GM19328 (cell line): ENCODE data around the gene SLC35E2B.
"Not testable (repeated sequence)": the region's sequence is repeated elsewhere in the genome, so short reads cannot be mapped to it uniquely, and the experiment has no call there.

ENCODE experiments used
- ATAC-seq: cut with Tn5 transposase; IDR thresholded peaks from one replicate; pipeline ENCODE4 v1.9.1; 2021; ENCODE audit warnings: mild to moderate bottlenecking, moderate library complexity; ENCODE audit not compliant: unreplicated experiment

The SLC35E2B gene

DNA sequence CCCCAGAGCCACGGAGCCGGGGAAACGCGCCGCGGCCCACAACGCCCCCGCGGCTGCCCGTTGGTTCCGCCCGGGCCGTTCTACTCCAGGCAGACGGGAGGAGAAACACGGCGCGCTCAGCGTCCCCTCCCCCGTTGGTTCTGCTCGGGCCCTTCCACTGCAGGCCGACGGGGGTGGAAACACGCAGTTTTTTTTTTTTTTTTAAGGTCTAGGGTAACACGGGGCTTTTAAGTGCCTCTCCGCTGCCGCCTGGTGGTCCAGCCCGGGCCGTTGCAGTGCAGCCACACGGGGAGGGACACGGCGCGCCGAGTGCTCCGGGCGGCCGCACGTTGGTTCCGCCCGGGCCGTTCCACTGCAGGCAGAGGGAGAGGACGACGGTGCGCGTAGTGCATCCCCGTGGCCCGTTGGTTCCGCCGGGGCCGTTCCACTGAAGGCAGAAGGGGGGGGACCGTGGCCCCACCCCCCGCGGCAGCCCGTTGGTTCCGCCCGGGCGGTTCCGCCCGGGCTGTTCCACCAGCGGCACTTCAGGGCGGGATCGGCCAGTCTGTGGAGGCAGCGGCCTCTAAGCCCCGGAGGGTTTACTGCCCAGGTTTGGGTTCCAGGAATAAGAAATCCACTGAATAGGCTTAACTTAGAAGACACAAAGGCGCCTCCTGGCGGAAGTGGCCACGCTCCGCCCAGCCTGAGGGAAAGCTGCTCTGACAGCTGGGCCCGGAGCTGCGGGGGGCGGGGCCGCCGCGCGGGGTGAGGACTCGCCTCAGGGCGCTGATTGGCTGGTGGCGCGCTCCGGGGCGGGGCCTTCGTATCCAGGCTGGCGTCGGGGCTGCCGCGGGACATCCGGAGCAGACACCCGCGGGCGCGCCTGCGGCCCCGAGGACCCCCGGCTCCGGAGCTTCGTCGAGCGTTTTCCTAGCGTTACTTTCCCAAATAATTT lies at the start of gene SLC35E2B:
SLC35E2B (minus strand) TSS at position 82 of the 934 bp plus-strand sequence. CDS start 16,096 bp downstream, outside the sequence.
- peak; percentile 67 for ATAC-seq

- not testable (repeated sequence) for ATAC-seq
These were observed 48.4 kb upstream of the SLC35E2B start for GRCh38 chr1:1741013-1741412.

DNA sequence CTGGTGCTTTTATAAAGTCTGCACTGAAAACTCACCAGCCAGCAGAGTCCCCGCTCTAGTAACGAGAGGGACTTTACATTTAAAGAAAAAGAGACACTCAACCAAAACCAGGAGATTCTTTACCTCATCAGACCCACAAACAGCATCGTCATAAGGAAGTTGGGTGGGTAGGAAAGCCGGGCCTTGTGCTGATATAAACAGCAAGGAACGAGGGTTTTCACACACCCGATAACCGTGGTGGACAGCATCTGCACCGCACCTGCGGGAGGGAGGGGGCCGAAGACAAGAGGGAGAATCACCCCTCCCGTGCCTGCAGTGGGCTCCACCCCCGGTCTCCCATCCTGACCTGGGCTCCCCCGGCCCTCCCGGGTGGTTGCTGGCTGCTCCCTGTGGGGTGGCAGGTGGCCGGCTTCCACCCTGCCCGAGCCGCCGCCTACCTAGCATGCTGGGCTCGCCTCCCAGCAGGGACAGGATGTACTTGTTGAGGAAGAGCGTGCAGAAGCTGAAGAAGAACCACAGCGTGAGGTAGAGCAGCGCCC lies 46.3 kb upstream of the SLC35E2B start:
- not testable (repeated sequence) for ATAC-seq

- not testable (repeated sequence) for ATAC-seq
These were observed 45.3 kb upstream of the SLC35E2B start for GRCh38 chr1:1737675-1738590.

- no peak for ATAC-seq
These were observed 39.8 kb upstream of the SLC35E2B start for GRCh38 chr1:1732381-1732780.

GRCh38 chr1:1730870-1731269 lies 38.3 kb upstream of the SLC35E2B start:
- ATAC-seq: no peak

DNA sequence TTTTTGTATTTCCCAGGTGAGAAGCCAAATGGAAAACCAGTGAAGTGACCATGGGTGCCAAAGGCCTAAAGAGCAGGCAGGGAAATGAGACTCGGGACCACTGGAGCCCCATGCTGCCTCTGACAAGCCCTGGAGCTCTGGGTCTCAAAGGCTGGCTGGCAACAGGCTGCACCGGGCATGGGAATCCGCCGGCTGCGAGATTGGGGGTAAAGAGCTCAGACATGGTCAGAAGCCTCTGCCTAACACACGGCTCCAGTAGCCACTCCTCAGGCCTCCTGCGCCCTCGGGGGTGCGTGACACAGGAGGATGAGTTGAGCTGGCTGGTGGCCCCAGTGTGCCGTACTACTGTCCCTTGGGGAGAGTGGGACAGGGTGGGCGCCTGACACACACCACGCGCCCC lies 37.6 kb upstream of the SLC35E2B start:
- not testable (repeated sequence) for ATAC-seq

DNA sequence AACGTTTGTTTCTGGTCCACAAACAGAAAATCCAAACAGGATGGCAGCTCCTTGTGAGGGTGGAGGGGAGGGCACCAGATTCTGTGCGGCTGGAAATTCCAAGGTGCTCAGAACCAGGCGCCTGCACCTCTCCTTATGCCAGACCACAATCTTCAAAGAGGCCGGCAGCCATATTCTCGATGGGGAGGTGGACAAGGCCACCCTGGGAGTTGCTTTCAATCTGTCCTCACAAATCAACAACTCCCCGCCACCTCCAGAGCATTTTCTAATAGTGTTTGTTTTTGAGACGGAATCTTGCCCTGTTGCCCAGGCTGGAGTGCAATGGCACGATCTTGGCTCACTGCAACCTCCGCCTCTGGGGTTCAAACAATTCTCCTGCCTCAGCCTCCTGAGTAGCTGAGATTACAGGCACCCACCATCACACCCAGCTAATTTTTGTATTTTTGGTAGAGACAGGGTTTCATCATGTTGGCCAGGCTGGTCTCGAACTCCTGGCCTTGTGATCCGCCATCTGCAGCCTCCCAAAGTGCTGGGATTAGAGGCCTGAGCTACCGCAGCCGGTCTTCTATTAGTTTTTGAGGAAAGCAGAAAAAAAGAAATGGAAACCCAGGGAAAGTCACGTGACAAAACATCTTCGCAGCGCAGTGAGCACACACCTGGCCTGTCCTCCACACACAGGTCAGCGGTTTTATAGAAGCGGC lies 36.7 kb upstream of the SLC35E2B start:
- ATAC-seq: not testable (repeated sequence)

- not testable (repeated sequence) for ATAC-seq
These were observed 35.9 kb upstream of the SLC35E2B start for GRCh38 chr1:1728308-1729005.

GRCh38 chr1:1727131-1727651 lies 34.6 kb upstream of the SLC35E2B start:
- not testable (repeated sequence) for ATAC-seq

- not testable (repeated sequence) for ATAC-seq
These were observed 33.5 kb upstream of the SLC35E2B start for GRCh38 chr1:1726088-1726487.

DNA sequence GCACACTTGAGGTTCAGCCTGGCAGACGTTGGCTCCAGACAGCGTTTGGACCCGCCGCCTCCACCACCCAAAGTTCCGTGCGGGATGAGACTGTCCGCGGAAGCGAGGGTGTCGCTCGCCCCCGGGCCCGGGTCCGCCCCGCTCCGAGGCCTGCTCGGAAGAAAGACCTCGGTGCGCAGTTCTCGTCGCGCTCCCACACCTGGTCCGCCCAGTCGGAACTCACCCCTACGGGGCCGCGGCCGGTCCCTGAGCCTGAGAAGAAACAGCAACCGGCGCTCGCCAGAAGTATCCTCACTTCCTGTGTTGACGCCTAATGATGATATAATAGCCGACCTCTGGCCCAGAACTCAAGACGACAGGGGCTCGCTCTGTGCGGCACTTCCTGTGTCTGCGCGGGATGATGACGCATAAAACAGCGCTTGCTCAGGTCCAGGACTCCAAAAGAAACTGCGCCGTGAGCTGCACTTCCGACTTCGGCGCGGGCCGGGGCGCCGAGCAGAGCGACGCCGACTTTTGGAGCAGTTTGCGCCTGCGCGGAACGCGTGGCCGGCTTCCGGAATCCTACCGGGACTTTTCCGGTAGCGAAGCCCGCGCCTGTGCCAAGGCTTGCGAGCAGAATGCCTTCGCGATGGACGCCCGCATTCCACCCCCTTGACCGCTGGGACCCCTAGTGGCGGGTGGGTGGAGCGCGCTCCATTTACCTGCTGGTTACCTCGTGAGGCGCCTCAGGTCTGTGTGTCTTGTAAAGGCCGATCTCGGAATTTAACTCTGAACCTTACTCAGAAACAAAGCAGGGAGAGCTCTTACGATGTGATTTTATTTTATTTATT lies 31.7 kb upstream of the SLC35E2B start, which contains the start of gene CDK11A:
CDK11A (minus strand) TSS at position 323 of the 830 bp plus-strand sequence. CDS start 1,539 bp downstream, outside the sequence.
- ATAC-seq: peak; percentile 95

GRCh38 chr1:1721201-1721600 lies 28.6 kb upstream of the SLC35E2B start:
- no peak for ATAC-seq

DNA sequence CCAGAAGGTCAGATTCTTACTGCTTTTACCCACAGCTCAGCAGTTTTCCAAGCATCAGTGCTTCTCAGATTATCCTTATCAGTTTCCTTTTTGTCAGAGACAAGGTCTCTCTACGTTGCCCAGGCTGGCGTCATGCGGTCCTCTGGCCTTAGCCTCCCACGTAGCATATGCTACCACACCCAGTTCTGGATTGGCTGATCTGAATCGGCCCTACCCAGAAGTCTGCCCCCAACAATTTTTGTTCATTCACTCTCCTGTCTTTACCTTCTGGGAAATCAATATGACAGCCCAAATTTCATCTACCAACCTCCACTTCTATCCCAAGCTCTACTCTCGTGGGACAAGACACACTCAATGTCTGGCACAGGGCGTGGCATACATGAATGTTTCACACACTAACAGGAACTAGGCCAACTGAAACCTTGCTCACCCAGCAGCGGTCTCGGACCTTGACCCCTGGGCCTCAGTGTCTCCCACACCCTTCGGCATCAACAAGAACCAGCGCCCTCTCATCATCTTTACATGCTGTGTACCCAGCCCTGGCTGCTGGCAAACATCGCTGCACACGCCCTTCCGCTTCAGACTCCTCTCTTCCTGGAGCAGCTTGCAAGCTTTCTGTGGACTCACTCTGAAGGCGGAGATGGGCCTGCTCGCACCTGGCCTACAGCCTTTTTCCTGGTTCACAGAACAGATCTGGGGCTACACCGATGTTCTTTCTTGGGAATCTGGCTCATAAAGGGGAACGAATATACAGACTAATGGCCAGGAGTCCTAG lies 22.7 kb upstream of the SLC35E2B start:
- not testable (repeated sequence) for ATAC-seq

DNA sequence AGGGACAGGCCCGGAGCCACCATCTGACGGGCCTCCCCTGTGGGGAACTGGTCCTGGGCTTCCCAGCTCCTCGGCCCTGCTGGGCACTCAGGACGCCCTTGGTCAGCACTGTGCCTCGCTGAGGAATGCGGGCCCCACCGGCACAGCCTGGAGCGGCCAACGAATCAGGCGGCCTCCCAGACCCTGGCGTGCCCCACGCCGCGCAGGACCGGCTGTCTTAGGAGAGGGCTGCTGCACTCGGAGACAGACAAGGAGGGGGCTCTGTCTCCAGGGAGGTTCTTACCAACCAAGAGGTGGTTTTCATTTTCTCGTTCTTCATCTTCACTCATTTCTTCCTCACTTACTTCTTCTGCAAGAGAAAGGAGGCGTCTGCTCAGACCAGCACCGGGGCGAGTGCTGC lies 15.3 kb upstream of the SLC35E2B start:
- not testable (repeated sequence) for ATAC-seq

DNA sequence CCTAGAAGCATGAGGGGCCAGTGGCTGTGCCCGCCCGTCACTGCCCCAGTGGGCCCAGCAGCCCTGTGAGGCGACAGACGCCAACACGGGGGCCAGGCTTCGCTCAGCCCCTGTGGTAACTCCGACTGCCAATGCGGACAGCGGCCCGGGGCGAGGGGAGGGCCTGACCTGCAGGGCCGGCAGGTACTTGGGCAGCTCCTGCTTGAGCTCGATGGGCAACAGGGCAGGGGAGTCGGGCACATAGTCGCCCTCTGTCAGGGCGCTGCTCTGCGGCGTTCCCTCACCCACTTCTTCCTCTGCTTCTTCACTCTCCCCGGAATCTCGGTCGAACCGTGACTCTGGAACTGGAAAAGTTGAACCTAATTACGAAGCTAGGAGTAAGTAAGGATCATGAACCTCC lies 14.6 kb upstream of the SLC35E2B start:
- ATAC-seq: not testable (repeated sequence)

- ATAC-seq: not testable (repeated sequence)
These were observed 13.0 kb upstream of the SLC35E2B start for GRCh38 chr1:1705623-1706022.
